ENCODE measurements around the gene TOM1. TPM values are rescaled to one million over a fixed set of nuclear protein-coding genes. Genes with fewer than 3 reads are reported as not detected.

The TOM1 gene
- total and polyA plus RNA-seq, 2 of the 13 experiments (the other 11 are each of a cell fraction or from before 2014, with no cell fraction given), result 30.8 to 87.3 TPM

- TF ChIP-seq IRF9 (CRISPR knock-in tag; IDR thresholded peaks at IDR 0.05; ENCODE audit: borderline replicate concordance) (peak; percentile 84; the same call in 1 of the 2 replicates), ZNF883 (CRISPR knock-in tag; IDR thresholded peaks at IDR 0.05; ENCODE audit: not compliant biosample characterization) (peak; percentile 85), ZNF775 (CRISPR knock-in tag; IDR thresholded peaks at IDR 0.05; ENCODE audit: borderline replicate concordance) (peak; percentile 75; the same call in 1 of the 2 replicates), PHF8 (CRISPR knock-in tag; IDR thresholded peaks at IDR 0.05) (peak; percentile 97), YEATS4 (CRISPR knock-in tag; IDR thresholded peaks at IDR 0.05; ENCODE audit: borderline replicate concordance) (peak; percentile 89; the same call in 1 of the 2 replicates), ZNF225 (CRISPR knock-in tag; IDR thresholded peaks at IDR 0.05) (peak; percentile 91; the same call in 1 of the 2 replicates), ZNF230 (CRISPR knock-in tag; IDR thresholded peaks at IDR 0.05) (0 out of 2 replicates have a peak, but pooled peaks have one; percentile 51), RAD51 (IDR thresholded peaks at IDR 0.05; ENCODE audit: borderline replicate concordance) (no peak), CREB1 (IDR thresholded peaks at IDR 0.05) (no peak; the same call in 1 of the 2 replicates), CREB1 (CRISPR knock-in tag; IDR thresholded peaks at IDR 0.05) (peak; percentile 22; the same call in 1 of the 2 replicates), ELK4 (CRISPR knock-in tag; IDR thresholded peaks at IDR 0.05; ENCODE audit: borderline replicate concordance) (no peak), ISX (CRISPR knock-in tag; conservative IDR thresholded peaks at IDR 0.05) (peak; percentile 45; the same call in 1 of the 2 replicates), CC2D1A (CRISPR knock-in tag; IDR thresholded peaks at IDR 0.05) (no peak), CSRNP2 (CRISPR knock-in tag; conservative IDR thresholded peaks at IDR 0.05; ENCODE audit: low read depth) (no peak), YY1 (IDR thresholded peaks at IDR 0.05; ENCODE audit: insufficient read depth, insufficient replicate concordance, low read depth, low read length) (peak; percentile 98), ZNF513 (CRISPR knock-in tag; conservative IDR thresholded peaks at IDR 0.05) (no peak), ATF6 (CRISPR knock-in tag; conservative IDR thresholded peaks at IDR 0.05) (no peak), NFIB (CRISPR knock-in tag; IDR thresholded peaks at IDR 0.05; ENCODE audit: borderline replicate concordance) (no peak), PCBP1 (IDR thresholded peaks at IDR 0.05; ENCODE audit: borderline replicate concordance, low read depth, low read length) (no peak), KDM4B (CRISPR knock-in tag; IDR thresholded peaks at IDR 0.05) (0 out of 2 replicates have a peak, but pooled peaks have one; percentile 36)
Observed at GRCh38 chr22:35257321-35258190, 42.1 kb upstream of the TOM1 start, which contains the start of gene HMGXB4 (continued).
